ENCODE data around the gene TRAPPC10.

TRAPPC10 gene

DNA sequence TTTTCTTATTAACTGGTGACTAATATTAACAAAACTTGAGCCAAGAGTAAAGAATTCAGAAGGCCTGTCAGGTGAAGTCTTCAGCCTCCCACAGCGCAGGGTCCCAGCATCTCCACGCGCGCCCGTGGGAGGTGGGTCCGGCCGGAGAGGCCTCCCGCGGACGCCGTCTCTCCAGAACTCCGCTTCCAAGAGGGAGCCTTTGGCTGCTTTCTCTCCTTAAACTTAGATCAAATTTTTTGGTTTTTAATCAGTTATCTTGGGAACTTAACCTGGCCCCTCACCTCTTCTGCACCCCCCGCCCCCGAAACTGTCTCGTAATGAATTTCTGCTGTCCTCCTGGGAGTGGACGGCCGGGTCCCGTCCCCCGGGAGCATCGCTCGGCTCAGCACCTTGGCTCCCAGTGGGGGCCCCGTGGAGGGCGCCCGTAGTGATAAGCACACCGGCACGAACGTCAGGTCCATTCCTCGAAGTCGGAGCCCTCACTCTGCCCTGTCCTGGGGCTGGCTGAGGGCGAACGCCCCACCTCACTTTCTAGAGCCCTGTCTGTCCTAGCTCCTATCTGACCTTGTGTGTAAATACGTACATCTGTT lies 29.5 kb upstream of the TRAPPC10 start:
- DNase-seq = no peak

DNA sequence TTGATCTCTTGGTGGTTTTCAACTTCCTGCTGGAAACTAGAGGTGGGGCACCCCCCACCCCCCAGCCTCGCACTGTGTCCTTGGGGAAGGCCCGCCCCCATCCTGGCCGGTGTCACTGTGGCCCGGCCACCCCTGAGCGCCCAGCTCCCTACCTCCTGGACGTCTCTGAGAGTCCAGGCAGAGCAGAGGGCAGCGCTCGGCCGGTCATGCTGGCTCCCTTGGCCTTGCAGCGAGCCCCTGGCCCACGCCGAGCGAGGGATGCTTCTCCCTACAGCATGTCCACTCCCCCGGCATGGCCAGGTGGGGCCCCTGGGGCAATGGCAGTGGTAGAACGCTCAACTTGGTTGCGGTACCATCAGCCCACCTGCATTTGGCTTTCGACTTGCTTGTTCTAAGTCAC lies 28.7 kb upstream of the TRAPPC10 start:
- no peak for DNase-seq

DNA sequence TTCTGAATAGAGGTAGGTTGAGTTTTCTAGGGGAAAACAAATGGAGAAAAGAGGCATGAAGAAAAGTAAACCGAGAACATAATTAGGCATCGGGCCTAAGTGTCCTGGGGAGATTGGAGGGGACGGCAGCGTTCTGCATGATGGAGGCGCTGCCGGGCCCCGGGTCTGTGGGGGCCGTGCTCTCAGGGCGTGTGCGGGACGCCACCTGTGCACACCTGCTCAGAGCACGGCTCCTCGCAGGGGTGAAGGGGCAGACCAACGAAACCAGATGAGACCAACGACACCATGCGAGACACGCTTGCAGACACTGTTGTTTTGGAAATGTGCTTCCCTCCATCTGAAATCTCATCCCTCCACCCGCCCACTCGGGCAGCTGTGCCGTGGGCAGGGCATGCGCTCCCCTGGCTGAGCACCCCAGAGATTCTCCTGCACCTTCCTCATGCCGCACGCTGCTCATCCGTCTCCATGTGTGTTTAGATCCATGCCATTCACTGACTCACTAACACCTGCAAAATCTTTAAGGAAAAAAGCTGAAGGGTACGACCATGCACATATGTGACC lies 28.2 kb upstream of the TRAPPC10 start:
- no peak for DNase-seq

DNA sequence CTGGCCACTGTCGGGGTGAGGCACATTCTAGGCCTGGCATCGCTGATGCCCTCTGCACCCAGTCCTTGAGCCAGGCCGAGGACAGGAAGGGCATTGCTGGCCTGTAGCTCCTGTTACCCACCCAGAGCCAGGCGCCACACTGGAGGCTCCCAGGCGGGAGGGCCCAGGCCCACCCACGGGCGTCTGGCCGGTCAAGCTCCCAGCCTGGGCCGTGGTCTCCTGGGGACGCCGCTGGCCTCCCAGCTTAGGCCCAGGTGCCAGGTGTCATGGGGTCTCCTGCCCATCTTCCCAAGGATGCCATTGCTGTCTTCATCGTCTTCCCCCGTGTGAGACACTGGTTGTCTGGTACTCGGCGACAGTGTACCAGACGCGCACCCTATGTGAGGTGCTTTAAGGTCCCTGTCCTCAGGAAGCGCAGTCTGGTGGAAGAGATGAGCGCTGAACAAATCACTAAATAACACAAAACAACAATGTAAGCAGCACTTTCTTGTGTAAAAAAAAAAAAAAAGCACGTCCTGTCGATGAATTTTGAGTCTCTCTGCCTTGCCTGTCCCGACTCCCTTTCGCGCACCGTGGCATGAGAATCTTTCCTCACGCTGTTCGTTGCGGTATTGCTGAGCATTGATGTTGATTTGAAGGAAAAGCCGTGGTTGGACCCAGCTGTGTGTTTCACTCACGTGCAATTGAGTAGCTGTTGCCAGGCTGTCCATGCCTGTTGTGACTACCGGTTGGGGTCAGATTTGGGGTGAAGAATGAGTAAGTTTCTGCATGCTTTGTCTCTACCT lies 27.0 kb upstream of the TRAPPC10 start:
- no peak for DNase-seq

DNA sequence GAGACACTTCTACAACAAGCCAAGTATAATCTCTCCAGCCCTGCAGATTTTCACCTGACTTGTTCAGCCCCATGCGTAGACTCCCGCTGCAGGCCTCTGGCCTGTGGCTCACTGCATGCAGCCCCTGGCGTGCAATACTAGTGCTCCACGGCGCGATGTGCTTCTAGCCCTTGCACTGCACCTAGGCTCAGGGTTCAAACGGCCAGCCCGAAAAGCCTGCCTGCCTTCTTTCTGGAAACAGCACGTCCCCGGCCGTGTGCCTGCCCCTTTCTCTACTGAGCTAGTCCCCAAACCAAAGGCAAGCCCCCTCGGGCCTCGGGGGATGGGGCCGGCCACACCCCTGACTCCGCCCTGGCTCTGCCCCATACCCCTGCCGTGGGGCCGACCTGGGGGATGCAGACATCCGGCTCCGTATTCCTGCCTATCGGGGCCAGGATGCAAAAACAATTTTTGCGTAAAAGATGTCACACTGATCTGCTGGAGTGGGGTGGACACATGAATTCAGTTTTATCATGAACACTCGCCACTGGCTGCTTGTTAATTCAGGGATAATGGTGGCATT lies 26.3 kb upstream of the TRAPPC10 start:
- DNase-seq = no peak

DNA sequence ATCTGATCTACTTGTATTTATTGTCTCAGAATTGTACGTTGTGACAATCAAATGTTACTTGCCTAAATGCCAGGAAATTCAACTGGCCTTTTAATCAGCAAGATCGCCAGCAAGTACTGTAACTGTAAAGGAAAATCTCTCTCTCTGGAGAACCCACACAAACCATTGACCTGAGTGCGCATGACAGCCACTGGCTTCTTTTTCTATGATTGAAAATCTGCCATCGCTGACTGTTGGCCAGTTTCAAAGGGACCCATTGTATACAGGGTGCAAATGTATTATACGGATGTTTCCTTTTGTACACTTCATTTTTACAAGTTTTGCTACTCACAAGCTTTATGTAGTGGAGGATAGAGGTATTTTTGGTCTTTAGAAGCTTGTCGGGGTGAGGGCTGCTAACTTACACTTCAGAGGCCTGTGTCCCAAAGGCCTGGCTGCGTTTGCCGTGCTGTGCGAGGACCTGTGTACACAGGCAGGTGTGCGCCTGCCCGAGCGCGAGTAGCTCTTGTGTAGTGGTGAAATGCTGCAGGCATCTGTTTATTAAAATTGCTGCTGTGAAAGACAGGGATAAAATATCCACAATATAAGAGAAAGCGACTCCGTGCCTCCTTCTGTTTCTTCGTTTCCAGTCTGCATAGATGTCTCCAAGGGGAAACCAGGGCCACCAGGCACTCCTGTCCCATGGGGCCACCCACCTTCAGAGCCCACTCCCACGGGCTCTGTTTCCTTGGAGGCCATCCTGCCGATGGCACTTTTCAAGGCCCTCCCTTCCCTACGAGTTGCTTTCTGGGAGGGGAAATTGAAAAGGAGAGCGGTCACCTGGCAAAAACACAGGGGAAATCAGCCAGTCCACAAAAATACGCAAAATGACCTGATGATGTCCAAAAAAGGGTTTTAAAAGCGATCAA lies 25.3 kb upstream of the TRAPPC10 start:
- no peak for DNase-seq

DNA sequence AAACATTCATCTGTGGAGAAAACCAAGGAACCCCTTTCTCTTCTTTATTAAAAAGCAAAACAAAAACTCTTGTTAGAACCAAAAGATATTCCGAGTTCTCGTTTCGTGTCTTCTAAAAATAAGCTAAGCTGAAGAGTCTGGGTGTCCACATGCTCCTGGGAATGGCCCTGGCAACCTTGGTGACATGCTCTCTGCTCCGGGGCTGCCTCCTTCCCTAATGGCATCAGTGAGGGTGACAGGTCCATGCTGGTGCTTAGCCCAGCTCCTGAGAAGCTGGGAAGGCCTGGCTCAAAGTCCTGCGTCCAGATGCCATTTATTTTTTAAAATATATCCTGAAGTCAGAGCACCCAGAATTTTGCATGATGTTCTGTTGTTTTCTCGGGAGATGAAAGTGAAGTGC lies 24.6 kb upstream of the TRAPPC10 start:
- DNase-seq = no peak

DNA sequence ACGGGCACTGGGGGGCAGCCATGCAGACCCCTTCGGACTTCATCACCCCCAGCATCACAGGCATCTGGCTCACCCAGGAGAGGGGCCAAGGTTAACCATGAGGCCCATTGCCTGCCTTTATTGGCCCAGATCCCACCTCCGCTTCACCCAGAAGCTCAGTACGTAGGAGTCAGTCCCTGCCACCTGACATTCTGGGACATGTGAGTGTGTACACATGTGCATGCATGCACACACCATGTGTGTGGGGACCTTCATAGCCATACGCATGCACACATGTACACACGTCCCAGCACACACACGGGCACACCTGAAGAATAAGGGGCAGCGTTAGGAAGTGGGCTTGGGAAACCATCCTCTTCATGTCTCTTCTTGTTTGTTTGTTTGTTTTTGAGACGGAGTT lies 24.1 kb upstream of the TRAPPC10 start:
- DNase-seq = no peak

DNA sequence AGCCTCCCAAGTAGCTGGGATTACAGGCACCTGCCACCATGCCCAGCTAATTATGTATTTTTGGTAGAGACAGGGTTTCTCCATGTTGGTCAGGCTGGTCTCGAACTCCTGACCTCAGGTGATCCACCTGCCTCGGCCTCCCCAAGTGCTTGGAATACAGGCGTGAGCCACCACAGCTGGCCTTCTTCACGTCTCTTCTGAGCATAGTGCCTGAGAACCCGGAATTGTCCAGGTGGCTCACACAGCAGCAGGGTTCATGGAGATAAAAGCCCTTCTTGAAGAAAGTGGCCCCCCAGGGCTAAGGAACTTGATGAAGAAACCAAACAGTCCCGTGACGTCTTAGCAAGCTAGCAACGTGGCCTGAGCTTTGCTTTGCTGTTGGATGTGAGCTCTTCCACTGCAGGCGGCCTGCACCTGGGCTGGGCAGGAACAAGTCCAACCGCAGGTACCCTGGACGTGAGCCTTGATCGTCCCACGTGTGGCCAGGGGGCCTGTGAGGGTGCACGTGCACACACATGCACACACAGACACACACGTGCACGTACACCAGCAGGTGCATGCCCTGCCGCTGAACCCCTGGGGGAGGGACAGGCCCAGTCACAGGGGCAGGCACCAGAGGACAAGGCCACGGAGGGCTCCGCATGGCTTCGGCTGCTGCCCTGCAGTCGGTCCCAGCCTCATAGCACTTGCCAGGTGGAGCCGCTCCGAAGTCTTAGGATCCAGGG lies 23.4 kb upstream of the TRAPPC10 start:
- DNase-seq = no peak

DNA sequence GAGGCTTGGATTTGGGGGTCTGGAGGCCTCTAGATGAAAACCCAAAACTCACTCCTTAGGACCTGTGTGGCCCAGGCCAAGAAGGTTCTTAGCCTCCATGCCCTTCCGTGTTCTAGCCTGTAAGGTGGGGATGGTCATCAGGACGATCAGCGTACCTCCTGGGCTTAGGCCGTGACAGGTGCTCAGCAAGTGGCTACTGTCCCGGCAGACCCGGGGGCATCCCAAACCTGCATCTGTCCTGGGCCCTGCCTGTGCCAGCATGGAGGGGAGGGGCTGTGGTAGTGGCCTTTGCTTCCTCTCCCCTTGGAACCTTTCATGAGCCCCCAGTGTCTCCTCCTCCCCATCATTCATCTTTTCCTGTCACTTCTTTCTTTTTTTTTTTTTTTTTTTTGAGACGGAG lies 22.7 kb upstream of the TRAPPC10 start:
- no peak for DNase-seq

DNA sequence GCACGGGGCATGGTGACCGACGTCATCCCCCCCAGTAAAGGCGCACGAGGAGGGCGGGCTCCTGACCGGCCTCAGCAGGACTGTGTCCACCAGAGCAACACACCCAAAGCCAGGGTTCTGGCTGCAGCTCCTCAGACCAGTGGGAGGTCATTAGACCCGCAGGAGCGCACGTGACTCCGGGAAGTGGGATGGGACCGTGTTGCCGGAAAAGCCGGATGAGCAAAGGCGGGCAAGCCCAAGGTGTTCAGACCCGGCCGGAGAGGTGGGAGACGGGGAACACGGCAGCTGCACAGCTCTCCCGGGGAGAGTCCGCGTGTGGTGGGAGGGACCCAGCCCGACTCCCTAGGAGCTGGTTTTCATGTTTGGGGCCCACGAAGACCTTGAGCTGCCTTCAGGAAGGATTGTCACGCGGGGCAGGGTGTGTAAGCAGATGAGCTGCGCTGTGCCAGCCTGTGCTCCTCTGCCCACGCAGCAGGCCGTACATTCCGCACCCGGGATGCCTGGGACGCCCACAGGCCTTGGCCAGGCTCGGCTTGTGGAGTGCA lies 20.6 kb upstream of the TRAPPC10 start:
- no peak for DNase-seq

DNA sequence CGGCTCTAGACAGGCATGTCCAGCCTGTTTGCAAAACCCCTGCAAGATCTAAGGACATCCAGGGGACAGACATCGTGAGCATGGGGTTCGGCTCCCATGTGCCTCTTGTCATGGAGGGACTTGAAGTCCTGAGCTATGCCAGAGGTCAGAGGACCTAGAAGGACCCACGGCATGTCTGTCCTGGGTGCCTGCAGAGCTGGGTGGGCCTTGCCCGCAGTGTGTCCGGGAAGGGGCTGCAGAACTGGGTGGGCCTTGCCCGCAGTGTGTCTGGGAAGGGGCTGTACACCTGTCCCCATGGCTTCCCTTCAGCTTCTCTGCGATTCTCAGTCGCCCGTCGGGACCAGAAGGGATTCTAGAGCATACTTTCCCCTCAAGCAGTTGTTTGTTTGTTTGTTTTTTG lies 20.0 kb upstream of the TRAPPC10 start:
- DNase-seq = no peak

DNA sequence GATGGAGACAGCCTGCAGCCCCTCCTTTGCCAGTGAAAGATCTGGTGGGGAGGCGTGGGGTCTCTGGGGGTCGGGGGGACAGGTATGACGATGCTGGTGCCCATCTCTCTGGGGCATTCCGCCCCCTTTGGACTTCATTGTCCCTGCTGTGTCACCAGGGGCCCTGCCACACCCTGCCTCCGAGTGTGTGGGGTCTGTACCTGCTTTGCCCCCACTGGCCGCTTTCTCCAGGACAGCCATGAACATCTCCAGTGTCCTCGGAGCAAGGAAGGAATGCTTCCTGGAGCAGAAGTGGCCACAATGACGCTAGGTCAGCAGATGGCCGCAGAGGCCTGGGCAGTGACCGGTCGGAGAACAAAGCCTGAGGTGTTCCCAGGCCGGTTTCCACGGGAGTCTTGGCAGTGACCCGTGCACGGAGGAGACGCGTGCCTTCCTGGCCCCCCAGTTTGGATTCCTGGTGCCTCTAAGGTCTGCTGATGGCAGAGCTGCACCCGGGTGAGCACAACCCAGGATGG lies 18.6 kb upstream of the TRAPPC10 start:
- no peak for DNase-seq

DNA sequence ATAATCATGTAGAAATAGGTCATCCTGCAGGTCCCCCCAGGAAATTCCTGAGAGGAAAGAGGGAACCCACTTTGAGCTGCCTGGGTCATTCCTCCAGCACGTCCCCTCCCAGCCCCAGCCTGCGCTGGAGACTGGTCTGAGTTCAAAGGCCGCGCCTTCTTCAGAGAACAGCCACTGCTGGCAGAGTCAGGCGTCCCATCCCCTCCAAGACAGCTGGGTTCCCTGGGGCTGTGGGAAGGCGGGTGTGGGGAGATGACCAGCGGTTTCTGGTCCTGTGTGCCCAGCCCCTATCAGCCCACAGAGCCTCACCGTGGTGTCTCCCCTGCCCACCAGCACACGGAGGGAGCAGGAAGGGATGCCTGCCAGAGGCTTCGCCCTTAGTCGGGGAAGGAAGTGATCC lies 18.0 kb upstream of the TRAPPC10 start:
- DNase-seq = no peak

DNA sequence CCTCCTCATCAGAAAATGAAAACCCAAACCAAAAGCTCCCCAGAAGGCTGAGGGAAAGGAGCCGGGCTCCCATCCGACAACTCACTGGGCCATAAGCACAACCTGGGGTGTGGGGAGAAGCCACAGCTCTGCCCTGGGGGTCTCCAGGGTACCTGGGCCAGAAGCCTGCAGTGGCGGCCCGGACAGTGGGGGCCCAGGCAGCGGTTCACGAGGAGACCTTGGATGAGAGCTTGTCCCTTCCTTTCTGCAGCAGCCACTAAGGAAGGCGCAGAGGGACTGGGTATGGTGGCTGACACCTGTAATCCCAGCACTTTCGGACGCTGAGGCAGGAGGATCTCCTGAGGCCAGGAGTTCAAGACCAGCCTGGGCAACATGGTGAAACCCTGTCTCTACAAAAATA lies 17.5 kb upstream of the TRAPPC10 start:
- no peak for DNase-seq

DNA sequence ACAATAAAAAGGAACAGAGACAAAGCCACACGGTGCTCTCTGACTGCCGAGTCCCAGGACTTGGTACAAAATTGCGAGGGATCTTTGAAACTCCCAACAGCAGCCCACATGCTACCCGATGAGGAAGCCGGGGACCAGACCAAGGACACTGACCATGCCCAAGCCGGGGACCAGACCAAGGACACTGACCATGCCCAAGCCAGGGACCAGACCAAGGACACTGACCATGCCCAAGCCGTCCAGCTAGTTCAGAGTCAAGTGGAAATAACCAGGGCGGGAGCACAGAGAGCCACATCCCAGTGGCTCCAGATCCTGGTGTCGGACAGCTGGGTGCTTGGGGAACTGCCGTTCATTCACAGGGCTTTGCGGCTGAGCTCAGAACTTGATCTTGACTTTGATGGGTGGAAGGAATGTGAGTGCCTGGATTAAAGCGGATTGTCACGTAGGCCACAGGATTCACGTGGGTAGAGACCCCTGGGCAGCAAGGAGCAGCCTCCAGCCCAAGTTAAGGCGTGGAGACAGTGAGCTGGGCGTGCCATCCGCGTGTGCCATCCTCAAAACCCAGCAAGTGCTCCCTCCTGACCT lies 16.5 kb upstream of the TRAPPC10 start:
- no peak for DNase-seq

DNA sequence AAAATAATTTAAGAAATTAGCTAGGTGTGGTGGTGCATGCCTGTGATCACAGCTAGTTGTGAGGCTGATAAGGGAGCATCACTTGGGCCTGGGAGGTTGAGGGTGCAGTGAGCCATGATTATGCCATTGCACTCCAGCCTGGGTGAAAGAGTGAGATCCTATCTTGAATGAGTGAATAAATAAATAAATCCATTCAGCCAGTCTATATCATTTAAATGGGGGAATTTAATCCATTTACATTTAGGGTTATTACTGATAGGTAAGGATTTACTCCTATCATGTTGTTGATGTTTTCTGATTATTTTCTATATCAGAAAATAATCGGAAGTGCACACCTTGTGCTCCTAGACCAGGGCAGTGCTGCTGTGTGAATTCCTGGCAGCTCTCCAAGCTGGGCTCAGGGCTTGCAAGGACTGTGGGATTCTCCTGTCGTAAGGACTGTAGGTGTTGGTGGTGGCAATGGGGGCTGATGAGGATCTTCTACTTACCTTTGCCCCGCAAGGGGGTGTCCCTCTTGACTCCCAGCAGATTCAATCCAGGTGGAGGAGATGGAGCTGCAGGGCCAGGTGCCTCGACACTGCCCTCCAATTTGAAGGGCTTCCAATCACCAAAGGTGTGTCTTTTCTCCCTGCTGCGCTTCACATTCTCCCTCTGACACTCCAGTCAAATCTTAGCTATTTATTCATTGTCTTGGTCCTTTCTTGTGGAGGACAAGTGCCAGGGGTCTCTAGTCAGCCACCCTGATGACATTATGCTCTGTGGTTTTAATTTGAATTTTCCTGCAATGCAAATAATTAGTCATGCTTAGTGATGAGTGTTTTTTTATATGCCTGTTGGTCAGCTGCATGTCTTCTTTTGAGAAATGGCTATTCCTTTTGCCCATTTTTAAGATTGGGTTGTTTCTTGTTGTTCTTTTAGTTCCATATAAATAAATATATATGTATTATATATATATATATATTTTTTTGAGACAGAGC lies 14.1 kb upstream of the TRAPPC10 start:
- no peak for DNase-seq

DNA sequence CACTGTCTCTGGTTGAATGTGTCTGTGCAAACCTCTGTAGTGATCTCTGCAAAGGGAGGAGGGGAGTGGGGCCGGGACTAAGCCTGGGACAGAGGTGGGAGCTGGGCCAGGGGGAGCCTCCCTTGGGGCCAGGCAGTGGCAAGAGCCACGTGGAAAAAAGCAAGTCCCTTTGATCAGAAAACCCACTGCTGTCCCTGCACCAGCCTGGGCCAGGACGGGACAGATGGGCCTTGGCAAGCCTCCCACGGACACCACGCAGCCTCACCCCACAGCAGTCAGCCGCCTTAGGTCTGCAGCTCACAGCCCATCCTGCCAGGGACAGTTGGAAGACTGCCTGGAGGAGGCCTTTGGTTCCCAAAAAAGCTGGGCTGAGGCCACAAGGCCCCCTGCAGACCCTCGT lies 11.7 kb upstream of the TRAPPC10 start:
- DNase-seq = no peak

DNA sequence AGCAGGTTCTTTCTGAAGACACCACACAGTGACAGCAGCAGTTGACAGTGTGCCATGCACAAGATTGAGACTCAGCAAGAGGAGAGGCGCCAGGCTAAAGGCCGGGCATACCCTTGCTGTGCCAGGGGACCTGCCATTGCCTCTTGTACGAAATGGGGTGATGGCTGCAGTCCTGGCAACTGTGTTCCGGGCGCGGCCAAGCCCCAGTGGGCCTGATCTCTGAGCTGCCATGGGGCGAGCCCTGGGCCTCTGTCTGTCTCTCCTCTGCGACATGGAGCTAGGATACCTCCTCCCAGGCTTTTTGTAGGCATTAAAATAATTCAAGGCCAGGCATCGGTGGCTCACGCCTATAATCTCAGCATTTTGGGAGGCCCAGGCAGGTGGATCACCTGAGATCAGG lies 9.6 kb upstream of the TRAPPC10 start:
- no peak for DNase-seq

DNA sequence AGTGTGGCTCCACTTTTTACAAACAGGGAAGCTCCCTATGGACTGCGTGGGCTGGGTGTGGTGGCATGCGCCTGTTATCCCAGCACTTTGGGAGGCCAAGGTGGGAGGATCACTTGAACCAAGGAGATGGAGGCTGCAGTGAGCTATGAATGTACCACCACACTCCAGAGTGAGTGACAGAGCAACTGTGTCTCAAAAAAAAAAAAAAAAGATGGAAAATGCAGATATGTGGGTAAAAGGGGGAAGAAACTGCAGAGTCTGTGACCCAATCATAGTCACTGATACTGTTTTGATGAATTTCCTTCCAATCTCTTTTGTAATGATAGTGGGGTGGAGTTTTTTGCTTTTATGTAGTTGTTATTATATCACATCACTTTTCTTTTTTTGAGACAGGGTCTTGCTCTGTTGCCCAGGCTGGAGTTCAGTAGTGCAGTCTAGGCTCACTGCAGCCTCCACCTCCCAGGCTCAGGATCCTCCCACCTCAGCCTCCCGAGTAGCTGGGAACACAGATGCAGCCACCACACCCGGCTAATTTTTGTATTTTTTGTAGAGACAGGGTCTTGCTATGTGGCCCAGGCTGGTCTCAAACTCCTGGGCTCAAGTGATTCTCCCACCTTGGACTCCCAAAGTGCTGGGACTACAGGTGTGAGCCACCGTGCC lies 8.7 kb upstream of the TRAPPC10 start:
- DNase-seq = no peak
